Right ventricle myocardium inferior (tissue), 1 donor: Measurements from ENCODE around the gene PRKAR1A. TPM values are rescaled to one million over a fixed set of nuclear protein-coding genes. Genes with fewer than 3 reads are reported as not detected.
A peak's percentile ranks its signal among the peaks of the same experiment; 100 is the strongest.

Source experiments
- ATAC-seq: fragments of 200-7000 bp; cut with Tn5 transposase; one replicate; pipeline ENCODE4 v1.9.1; 2020; ENCODE audit warnings: mild to moderate bottlenecking, moderate library complexity
- DNase-seq: peaks from one replicate; pipeline ENCODE4 v3.0.0; 2021; ENCODE audit errors: missing footprints
- intact Hi-C: fragments of 100-400 bp; cut with DNase I; formaldehyde crosslinking; loops from one replicate; pipeline ENCODE4 v1.11.0; 2022
- total RNA-seq: library from RNA; stranded (reverse); fragmentation: NEBNext Ultra II Directional; extraction: Animal tissue kit (Norgen Biotek cat#: 25700); gene quantifications from one replicate; pipeline ENCODE4 v1.2.1, GENCODE V29; 2021
- donor health status: DM: no; HTN: yes; CAD: no; lungs with severe emphysema.

PRKAR1A gene
- total RNA-seq, 1 donor from 2014 or later = 584 TPM

GRCh38 chr17:68589086-68589485, 76.9 kb downstream of the PRKAR1A start:
- DNase-seq (no peak), ATAC-seq (no peak)
- intact Hi-C loops = no loop called here

DNA sequence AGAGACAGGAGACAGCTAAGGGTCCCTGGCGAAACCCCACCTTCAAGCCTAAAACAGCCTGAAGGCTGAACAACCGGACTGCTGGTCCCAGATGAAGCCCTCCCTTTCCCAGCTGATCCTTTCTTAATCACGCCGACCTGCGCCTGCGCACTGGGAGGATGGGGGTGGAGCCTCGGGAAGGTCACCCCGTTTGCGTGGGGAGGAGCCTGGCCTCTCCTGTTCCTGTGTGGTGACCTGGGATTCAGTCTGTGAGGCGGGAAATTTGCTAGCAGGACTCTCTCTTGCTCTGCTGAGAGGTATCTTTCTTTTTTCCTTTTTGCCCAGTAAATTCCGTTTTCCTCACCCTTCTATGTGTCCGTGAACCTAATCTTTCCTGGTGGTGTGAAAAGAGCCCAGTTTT, 79.4 kb downstream of the PRKAR1A start:
- intact Hi-C loops = loop anchor here (10.0 kb wide), 1 partner anchor 47 kb away; no protein-coding TSS in a partner anchor
- DNase-seq = peak; percentile 58
- ATAC-seq = no peak

DNA sequence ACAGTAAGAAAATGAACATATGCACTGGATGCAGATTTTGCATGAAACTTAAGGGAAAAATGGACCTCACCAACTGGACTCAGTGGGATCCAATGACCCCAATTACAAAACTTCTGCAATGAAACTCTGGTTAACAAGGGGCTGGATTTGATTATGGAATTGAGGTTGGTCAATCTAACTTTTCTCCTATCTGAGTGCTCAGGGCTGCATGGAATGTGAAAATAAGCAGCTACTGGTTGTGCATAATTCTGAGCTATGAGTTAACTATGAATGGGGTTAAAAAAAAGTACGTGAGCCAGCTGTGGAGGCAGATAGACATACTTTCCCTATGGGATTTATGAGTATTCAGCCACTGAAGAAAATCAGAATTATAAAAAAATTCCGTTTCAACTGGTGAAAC, 79.8 kb downstream of the PRKAR1A start:
- intact Hi-C loops = loop anchor here (10.0 kb wide), 1 partner anchor 47 kb away; no protein-coding TSS in a partner anchor
- no peak for ATAC-seq
- no peak for DNase-seq

DNA sequence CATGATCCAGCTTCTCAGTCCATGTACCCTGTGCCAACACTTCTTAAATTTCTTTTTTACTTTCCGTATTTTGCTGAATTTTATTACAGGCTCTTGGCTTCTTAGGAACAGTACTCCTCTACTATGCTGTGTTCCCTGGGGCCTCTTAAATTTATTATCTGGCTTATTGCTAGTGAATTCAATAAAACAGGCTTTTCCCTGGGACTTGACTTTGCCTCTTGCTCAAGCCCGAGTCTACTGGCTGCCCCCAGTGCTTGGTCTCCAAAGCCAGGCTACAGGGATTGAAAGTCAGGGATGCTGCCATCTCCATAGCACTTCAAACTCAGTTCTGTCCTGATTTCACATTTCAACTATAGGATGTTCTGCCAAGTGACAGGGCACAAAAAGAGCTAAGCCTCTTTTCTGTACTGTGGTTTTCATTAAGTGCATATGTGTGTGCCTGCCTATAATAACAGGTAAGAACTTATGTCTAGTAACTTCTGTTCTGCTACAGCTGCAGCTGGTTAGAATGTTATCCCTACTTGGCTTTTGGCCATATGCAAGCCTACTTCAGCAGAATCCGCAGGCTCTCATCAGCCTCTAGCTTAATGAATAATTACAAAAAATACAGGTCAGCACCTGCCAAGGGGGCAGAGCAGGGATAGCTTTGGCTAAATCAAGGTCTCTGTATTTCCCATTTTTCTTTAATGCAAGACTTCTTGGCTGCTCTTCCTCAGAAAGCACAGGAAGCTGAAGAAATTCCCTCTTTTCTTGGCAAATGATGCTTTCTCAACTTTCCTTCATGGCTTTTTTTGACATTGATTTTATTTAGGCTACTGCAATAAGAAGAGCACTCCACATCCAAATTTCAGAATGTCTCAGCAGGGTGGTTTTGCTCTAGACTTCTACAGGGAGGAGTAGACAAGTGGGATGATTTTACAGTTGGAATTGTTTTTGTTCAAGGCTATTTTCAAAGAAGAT, 80.7 kb downstream of the PRKAR1A start:
- ATAC-seq (peak; percentile 17), DNase-seq (no peak)
- intact Hi-C loops = loop anchor here (10.0 kb wide), 1 partner anchor 48 kb away; no protein-coding TSS in a partner anchor

- DNase-seq = no peak
- intact Hi-C loops = loop anchor here (10.0 kb wide), 1 partner anchor 50 kb away; no protein-coding TSS in a partner anchor
- ATAC-seq = no peak
Observed at GRCh38 chr17:68594552-68594951, 82.3 kb downstream of the PRKAR1A start.

DNA sequence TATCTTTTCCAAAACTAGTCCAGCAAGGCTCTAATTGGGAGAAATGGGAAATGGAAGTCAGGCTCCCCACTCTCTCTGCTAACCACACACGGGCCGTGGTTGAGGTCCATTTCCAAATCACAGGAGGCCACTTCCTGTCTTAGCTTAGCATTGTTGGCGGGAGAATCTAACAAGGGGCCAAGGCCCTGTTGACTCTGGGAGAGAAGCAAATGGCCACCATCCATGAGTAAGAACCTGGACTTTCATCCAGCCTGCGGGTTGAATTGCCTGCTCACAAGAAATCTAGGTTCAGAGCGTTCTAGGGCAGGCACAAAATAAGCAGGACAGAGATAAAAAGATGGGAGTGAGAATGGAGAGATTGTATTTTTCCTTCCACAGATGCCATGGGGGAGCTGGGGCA, 83.3 kb downstream of the PRKAR1A start:
- intact Hi-C loops = loop anchor here (10.0 kb wide), 1 partner anchor 51 kb away; no protein-coding TSS in a partner anchor
- ATAC-seq (peak; percentile 36), DNase-seq (no peak)

DNA sequence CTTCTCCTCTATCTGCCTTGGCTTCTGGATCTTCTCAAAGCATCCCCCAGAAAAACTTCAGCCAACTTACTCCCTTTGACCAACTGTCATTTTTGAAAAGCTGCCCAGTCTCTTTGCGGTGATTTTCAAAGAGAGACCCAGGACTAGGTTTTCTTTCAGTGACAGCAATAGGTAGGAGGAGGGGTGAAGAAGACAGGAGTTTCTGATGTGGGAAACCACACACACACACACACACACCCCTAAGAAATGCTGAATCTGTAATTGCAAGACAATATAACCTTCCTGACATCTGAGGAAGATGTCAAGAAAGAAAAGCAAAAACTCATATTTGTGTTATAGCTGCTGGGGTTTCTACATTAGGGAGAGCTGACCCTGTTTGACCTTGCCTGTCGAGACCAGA, 83.8 kb downstream of the PRKAR1A start:
- intact Hi-C loops = loop anchor here (10.0 kb wide), 1 partner anchor 51 kb away; no protein-coding TSS in a partner anchor
- ATAC-seq = no peak
- DNase-seq = no peak

- intact Hi-C loops = loop anchor here (10.0 kb wide), 1 partner anchor 52 kb away; no protein-coding TSS in a partner anchor
- ATAC-seq = no peak
- no peak for DNase-seq
Observed at GRCh38 chr17:68596411-68596945, 84.2 kb downstream of the PRKAR1A start.

DNA sequence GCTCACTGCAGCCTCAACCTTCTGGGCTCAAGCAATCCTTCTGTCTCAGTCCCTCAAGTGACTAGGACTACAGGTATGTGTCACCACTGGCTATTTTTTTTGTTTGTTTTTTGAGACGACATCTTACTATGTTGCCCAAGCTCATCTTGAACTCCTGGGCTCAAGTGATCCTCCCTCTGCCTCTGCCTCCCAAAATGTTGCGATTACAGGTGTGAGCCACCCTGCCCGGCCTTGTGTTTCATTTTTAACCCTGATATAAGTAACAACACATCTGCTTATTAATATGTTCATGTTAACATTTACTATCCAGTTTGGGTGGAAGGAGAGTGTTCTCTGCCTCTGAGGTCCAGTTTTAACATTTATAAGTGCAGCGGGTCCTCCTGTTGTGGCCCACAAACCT, 85.8 kb downstream of the PRKAR1A start:
- intact Hi-C loops = loop anchor here (10.0 kb wide), 1 partner anchor 53 kb away; no protein-coding TSS in a partner anchor
- DNase-seq (no peak), ATAC-seq (no peak)

- intact Hi-C loops = loop anchor here (10.0 kb wide), 1 partner anchor 54 kb away; no protein-coding TSS in a partner anchor
- ATAC-seq = no peak
Observed at GRCh38 chr17:68598545-68598961, 86.3 kb downstream of the PRKAR1A start.

GRCh38 chr17:68599091-68599490, 86.9 kb downstream of the PRKAR1A start:
- no peak for DNase-seq
- intact Hi-C loops = loop anchor here (10.0 kb wide), 1 partner anchor 54 kb away; no protein-coding TSS in a partner anchor
- no peak for ATAC-seq

More at GRCh38 chr17:68598545-68598961, 86.3 kb downstream of the PRKAR1A start:
- no peak for DNase-seq

DNA sequence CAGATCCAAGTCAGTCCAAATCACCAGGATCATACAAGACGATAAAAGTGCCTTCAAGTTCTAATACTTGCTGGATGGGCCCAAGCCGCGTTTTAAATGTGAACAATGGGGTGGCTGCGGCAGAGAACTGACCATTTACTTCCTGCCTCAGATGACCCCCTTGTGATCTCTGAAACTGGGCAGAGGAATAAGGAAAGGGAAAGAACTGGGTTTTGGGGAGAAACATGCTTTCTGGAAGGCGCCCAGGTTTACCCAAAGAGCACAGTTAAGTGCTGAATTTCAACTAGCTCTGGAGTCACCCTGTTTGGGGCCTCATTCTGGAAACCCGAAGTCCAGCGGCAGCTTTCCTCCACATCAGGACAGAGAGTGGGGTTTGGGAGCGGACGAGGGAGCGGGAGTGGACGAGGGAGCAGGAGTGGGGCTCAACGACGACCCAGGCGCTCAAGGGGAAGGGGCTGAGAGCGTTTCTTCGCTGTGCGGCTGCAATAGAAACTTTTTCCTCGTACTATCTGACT, 87.4 kb downstream of the PRKAR1A start:
- ATAC-seq = no peak
- DNase-seq = no peak
- intact Hi-C loops = loop anchor here (10.0 kb wide), 1 partner anchor 55 kb away; no protein-coding TSS in a partner anchor

DNA sequence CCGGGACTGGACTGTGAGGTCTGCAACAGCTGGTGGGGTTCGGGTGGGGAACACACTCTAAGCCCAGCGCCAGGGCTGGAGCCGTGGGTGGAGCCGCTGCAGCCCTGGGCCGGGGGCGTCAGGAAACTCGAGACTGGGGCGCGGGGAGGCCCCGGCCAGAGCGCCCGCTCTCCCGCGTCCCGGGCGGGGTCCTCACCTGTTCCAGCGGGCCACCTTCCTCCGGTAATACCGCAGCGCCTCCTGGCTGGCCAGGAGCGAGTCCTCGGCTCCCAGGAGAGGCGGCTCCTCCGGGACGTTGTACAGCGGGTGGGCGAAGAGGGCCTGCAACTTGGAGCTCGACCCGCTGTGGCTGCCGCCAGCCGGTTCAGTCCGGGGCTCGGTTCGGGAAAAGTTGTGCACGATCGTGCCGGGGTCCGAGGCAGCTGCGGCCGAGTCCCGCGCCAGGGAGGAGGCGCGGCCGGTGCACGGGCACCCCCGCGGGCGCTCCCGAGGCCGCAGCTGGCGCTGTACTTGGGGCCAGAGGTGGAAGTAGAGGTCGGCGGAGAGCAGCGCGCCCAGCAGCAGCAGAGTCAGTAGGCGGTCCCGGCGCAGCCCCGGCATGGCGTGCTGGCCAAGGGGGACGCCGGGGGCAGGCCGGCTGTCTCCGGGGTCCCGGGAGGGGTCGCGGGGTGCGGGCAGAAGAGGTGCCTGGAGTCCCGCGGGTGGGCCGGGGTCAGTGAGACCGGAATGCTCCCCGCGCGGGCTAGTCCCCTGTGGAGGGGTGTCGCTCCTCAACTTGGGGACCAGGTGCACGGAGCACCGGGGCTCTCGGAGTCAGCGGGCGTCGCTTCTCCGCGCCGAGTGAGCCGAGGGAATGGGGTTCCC, 88.1 kb downstream of the PRKAR1A start:
- peak; percentile 65 for ATAC-seq
- intact Hi-C loops = no loop called here
- DNase-seq = peak; percentile 79

Other genes with a start within 250 kb of the PRKAR1A start
- gene SLC16A6, start 221.3 kb upstream of the PRKAR1A start, total RNA-seq = 0.16 TPM
- gene ARSG, start 220.9 kb upstream of the PRKAR1A start, total RNA-seq = 2.2 TPM
- 62.8 TPM for gene WIPI1, start 54.9 kb upstream of the PRKAR1A start, total RNA-seq
- gene FAM20A, start 88.9 kb downstream of the PRKAR1A start, total RNA-seq = 4.6 TPM